ENCODE data around the gene FAM107A. TPM values are rescaled to one million over a fixed set of nuclear protein-coding genes. Genes with fewer than 3 reads are reported as not detected.

The FAM107A gene
- total and polyA plus RNA-seq, 2 of the 13 experiments (the other 11 are each of a cell fraction or from before 2014, with no cell fraction given): not detected

DNA sequence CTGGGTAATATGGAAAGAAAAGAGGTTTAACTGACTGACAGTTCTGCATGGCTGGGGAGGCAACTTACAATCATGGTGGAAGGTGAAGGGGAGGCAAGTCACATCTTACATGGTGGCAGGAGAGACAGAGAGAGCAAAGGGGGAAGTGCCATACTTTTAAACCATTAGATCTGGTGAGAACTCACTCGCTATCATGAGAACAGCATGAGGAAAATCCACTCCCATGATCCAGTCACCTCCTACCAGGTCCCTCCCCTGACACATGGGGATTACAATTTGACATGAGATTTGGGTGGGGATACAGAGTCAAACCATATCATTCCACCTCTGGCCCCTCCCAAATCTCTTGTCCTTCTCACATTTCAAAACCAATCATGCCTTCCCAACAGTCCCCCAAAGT, 24.2 kb downstream of the FAM107A start (continued):
- TF ChIP-seq, protein P1, sequence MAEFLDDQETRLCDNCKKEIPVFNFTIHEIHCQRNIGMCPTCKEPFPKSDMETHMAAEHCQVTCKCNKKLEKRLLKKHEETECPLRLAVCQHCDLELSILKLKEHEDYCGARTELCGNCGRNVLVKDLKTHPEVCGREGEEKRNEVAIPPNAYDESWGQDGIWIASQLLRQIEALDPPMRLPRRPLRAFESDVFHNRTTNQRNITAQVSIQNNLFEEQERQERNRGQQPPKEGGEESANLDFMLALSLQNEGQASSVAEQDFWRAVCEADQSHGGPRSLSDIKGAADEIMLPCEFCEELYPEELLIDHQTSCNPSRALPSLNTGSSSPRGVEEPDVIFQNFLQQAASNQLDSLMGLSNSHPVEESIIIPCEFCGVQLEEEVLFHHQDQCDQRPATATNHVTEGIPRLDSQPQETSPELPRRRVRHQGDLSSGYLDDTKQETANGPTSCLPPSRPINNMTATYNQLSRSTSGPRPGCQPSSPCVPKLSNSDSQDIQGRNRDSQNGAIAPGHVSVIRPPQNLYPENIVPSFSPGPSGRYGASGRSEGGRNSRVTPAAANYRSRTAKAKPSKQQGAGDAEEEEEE (CRISPR knock-in tag; IDR thresholded peaks at IDR 0.05; ENCODE audit: borderline replicate concordance): no peak
- no peak for TF ChIP-seq IKZF4 (CRISPR knock-in tag; IDR thresholded peaks at IDR 0.05; ENCODE audit: borderline replicate concordance, low read depth, not compliant biosample characterization)

DNA sequence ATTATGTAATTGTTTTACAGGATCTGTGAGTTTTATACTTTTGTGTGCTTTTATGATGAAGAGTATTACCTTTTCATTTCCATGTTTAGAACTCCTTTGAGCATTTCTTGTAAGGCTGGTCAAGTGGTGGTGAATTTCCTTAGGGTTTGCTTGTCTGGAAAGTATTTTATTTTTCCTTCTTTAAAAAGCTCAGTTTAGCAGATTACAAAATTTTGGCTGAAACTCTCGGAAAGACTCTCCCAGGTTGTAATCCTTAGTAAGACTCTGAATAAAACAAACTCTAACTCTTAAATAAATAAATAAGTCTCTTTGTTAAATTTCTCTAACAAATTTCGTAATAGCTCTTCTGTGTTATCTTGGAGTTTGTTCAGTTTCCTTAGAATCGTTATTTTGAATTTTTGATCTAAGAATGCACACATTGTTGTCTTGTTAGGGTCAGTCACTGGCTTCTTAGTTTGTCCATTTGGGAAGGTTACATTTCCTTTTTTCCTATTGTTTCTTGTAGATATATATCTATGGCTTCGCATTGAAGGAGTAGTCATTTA, 25.5 kb downstream of the FAM107A start:
- no TSS peak for BruUV-seq (replicated peaks)
- ATAC-seq: no peak
- intact Hi-C loops (cut with micrococcal nuclease; ENCODE audit: unreplicated experiment) (no loop called here), in situ Hi-C loops (cut with HindIII; ENCODE audit: extremely low pct_ligation_motif_present, low pct_unique_long_range_greater_than_20kb) (no loop called here)
- Histone ChIP-seq H2AFZ (ENCODE audit: low read length) (no peak overlapping the region), H3K4me2 (ENCODE audit: low read depth, low read length) (no peak overlapping the region), H3K27ac (ENCODE audit: extremely low read length, insufficient read depth, low read length) (no peak overlapping the region), H3K27me3 (ENCODE audit: control insufficient read depth in 1 of 2, insufficient read depth in 2 of 2, low read length in 2 of 2) (no peaks in the 10 kb centered on the region), H3K9ac (ENCODE audit: insufficient read depth, low read depth, low read length) (no peak overlapping the region), H3K4me3 (replicated peaks in 1 of 3; ENCODE audit: insufficient read depth in 1 of 3, low read depth in 2 of 3, low read length in 3 of 3) (no peak overlapping the region), H3K9me3 (ENCODE audit: low read length) (no peaks in the 10 kb centered on the region), H3K36me3 (replicated peaks in 1 of 2; ENCODE audit: control insufficient read depth in 1 of 2, insufficient read depth in 2 of 2, low read length in 2 of 2) (no peaks in the 10 kb centered on the region), H3K4me1 (ENCODE audit: insufficient read depth, low read length) (peaks cover 19% of the 10 kb centered on the region), H4K20me1 (ENCODE audit: insufficient read depth, low read length) (no peaks in the 10 kb centered on the region), H3K79me2 (ENCODE audit: insufficient read depth, low read length) (no peaks in the 10 kb centered on the region)
- no peak for FAIRE-seq
- ChIA-PET POLR2A (interaction anchor here (0.8 to 1.2 kb wide), 2 partner anchors 14 to 16 kb away, joined by 3 to 4 read pairs; partner anchors contain the start of gene ACOX2), CTCF (ENCODE audit: low intra/inter-chr PET ratio, low total read pairs) (no interaction called here)
- no peak for DNase-seq (ENCODE audit: low spot score)
- WGBS (ENCODE audit: low lambda C conversion rate): 74% methylated on average over 4 of the region's 4 CpGs
- TF ChIP-seq, protein P2, sequence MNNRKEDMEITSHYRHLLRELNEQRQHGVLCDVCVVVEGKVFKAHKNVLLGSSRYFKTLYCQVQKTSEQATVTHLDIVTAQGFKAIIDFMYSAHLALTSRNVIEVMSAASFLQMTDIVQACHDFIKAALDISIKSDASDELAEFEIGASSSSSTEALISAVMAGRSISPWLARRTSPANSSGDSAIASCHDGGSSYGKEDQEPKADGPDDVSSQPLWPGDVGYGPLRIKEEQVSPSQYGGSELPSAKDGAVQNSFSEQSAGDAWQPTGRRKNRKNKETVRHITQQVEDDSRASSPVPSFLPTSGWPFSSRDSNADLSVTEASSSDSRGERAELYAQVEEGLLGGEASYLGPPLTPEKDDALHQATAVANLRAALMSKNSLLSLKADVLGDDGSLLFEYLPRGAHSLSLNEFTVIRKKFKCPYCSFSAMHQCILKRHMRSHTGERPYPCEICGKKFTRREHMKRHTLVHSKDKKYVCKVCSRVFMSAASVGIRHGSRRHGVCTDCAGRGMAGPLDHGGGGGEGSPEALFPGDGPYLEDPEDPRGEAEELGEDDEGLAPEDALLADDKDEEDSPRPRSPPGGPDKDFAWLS (CRISPR knock-in tag; IDR thresholded peaks at IDR 0.05; ENCODE audit: borderline replicate concordance): no peak
- TF ChIP-seq, protein P3, sequence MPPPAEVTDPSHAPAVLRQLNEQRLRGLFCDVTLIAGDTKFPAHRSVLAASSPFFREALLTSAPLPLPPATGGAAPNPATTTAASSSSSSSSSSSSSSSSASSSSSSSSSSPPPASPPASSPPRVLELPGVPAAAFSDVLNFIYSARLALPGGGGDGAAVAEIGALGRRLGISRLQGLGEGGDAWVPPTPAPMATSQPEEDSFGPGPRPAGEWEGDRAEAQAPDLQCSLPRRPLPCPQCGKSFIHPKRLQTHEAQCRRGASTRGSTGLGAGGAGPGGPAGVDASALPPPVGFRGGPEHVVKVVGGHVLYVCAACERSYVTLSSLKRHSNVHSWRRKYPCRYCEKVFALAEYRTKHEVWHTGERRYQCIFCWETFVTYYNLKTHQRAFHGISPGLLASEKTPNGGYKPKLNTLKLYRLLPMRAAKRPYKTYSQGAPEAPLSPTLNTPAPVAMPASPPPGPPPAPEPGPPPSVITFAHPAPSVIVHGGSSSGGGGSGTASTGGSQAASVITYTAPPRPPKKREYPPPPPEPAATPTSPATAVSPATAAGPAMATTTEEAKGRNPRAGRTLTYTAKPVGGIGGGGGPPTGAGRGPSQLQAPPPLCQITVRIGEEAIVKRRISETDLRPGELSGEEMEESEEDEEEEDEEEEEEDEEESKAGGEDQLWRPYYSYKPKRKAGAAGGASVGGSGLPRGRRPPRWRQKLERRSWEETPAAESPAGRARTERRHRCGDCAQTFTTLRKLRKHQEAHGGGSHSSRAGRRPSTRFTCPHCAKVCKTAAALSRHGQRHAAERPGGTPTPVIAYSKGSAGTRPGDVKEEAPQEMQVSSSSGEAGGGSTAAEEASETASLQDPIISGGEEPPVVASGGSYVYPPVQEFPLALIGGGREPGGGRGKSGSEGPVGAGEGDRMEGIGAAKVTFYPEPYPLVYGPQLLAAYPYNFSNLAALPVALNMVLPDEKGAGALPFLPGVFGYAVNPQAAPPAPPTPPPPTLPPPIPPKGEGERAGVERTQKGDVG (CRISPR knock-in tag; IDR thresholded peaks at IDR 0.05; ENCODE audit: borderline replicate concordance): no peak
- no peak for TF ChIP-seq SMARCC2 (IDR thresholded peaks at IDR 0.05)
- no peak for TF ChIP-seq ZBTB42 (CRISPR knock-in tag; IDR thresholded peaks at IDR 0.05)
- no peak for TF ChIP-seq ZNF777 (CRISPR knock-in tag; IDR thresholded peaks at IDR 0.05)
- TF ChIP-seq RBAK (CRISPR knock-in tag; IDR thresholded peaks at IDR 0.05): no peak
- TF ChIP-seq HOXD1 (CRISPR knock-in tag; IDR thresholded peaks at IDR 0.05): no peak
- no peak for TF ChIP-seq ZNF296 (CRISPR knock-in tag; conservative IDR thresholded peaks at IDR 0.05)

Measured in HepG2 (cell line).